ENCODE data around the gene LIG4. TPM values are rescaled to one million over a fixed set of nuclear protein-coding genes. Genes with fewer than 3 reads are reported as not detected.

Gene LIG4
- total RNA-seq (2014; rRNA removed; shearing (Covaris generic)) (7.2 and 8.8 TPM in 2 replicates), polyA plus RNA-seq (2016; fragmentation: Nextera tagmentation; extraction: Ambion mirVana) (4.8 and 4.9 TPM in 2 replicates)

- H3K4me1 ChIP-seq (ENCODE audit: insufficient read depth) = peaks cover 40% of the 10 kb centered on the region
- no peaks in the 10 kb centered on the region for H3K9me3 ChIP-seq (ENCODE audit: low read depth)
- H3K4me2 ChIP-seq (ENCODE audit: unreplicated experiment) = peak within 1 kb of the TSS; percentile 99
- H3K27me3 ChIP-seq (replicated peaks; ENCODE audit: insufficient read depth) = no peaks in the 10 kb centered on the region
- in situ Hi-C loops (cut with MboI) = no loop called here
- H3K79me2 ChIP-seq (ENCODE audit: insufficient read depth) = peaks cover 42% of the 10 kb centered on the region
- H3K9ac ChIP-seq = peak within 1 kb of the TSS; percentile 72
- H3K9me2 ChIP-seq (ENCODE audit: insufficient read depth) = no peaks in the 10 kb centered on the region
- H3F3A ChIP-seq (ENCODE audit: insufficient read depth) = peaks cover 10% of the 10 kb centered on the region
- DNase-seq = peak; percentile 96
- H3K36me3 ChIP-seq (ENCODE audit: low read depth) = peaks cover 6% of the 10 kb centered on the region
- H3K4me3 ChIP-seq = peak within 1 kb of the TSS; percentile 77
- TF ChIP-seq EZH2phosphoT487 (IDR thresholded peaks at IDR 0.05; ENCODE audit: insufficient read depth, low read depth) (no peak), EZH2 (IDR thresholded peaks at IDR 0.05; ENCODE audit: insufficient read depth, poor library complexity, severe bottlenecking) (no peak)
- no peaks in the 10 kb centered on the region for H4K20me1 ChIP-seq (ENCODE audit: insufficient read depth)
- peak within 1 kb of the TSS; percentile 98 for H2AFZ ChIP-seq
- WGBS, 2 experiments (ENCODE audit: low coverage in 1 of 2, low lambda C conversion rate in 2 of 2, missing lambda C conversion rate in 2 of 2) = 1% methylated on average over 17 to 22 of the region's 26 CpGs
- peak within 1 kb of the TSS; percentile 31 for H3K27ac ChIP-seq
Observed at GRCh38 chr13:108215436-108215835, at the start of gene LIG4. Gene LIG4 (minus strand): TSS chr13:108215536. CDS start chr13:108211268, 4,268 bp downstream.

- no peak overlapping the region for H3K4me3 ChIP-seq
- H3K27me3 ChIP-seq (replicated peaks; ENCODE audit: insufficient read depth) = no peaks in the 10 kb centered on the region
- H3K4me2 ChIP-seq (ENCODE audit: unreplicated experiment) = no peak overlapping the region
- H3K4me1 ChIP-seq (ENCODE audit: insufficient read depth) = no peaks in the 10 kb centered on the region
- no peaks in the 10 kb centered on the region for H4K20me1 ChIP-seq (ENCODE audit: insufficient read depth)
- no peaks in the 10 kb centered on the region; the same call in 1 of the 2 replicates for H3K9me2 ChIP-seq (ENCODE audit: insufficient read depth)
- H3K36me3 ChIP-seq (ENCODE audit: low read depth) = no peaks in the 10 kb centered on the region
- no peak overlapping the region for H3K9ac ChIP-seq
- H3F3A ChIP-seq (ENCODE audit: insufficient read depth) = no peaks in the 10 kb centered on the region
- DNase-seq = no peak
- no peak for TF ChIP-seq EZH2 (IDR thresholded peaks at IDR 0.05; ENCODE audit: insufficient read depth, poor library complexity, severe bottlenecking)
- no peak for TF ChIP-seq EZH2phosphoT487 (IDR thresholded peaks at IDR 0.05; ENCODE audit: insufficient read depth, low read depth)
- H2AFZ ChIP-seq = no peak overlapping the region
- no peak overlapping the region for H3K27ac ChIP-seq
- in situ Hi-C loops (cut with MboI) = no loop called here
- H3K9me3 ChIP-seq (ENCODE audit: low read depth) = no peaks in the 10 kb centered on the region
- 83% methylated on average over 9 of the region's 9 CpGs for WGBS, 2 experiments (ENCODE audit: low coverage in 1 of 2, low lambda C conversion rate in 2 of 2, missing lambda C conversion rate in 2 of 2)
- no peaks in the 10 kb centered on the region for H3K79me2 ChIP-seq (ENCODE audit: insufficient read depth)
Observed at GRCh38 chr13:108263621-108264355, 48.5 kb upstream of the LIG4 start.

GRCh38 chr13:108257248-108257647 lies 41.9 kb upstream of the LIG4 start:
- in situ Hi-C loops (cut with MboI) = no loop called here
- Histone ChIP-seq H3K9me3 (ENCODE audit: low read depth) (no peaks in the 10 kb centered on the region), H2AFZ (no peak overlapping the region), H3K9ac (no peak overlapping the region), H3K27ac (no peak overlapping the region), H3K9me2 (ENCODE audit: insufficient read depth) (no peaks in the 10 kb centered on the region; the same call in 1 of the 2 replicates), H3K4me3 (no peak overlapping the region), H3F3A (ENCODE audit: insufficient read depth) (no peaks in the 10 kb centered on the region), H4K20me1 (ENCODE audit: insufficient read depth) (no peaks in the 10 kb centered on the region), H3K4me2 (ENCODE audit: unreplicated experiment) (no peak overlapping the region), H3K4me1 (ENCODE audit: insufficient read depth) (no peaks in the 10 kb centered on the region), H3K27me3 (replicated peaks; ENCODE audit: insufficient read depth) (no peaks in the 10 kb centered on the region), H3K79me2 (ENCODE audit: insufficient read depth) (no peaks in the 10 kb centered on the region), H3K36me3 (ENCODE audit: low read depth) (no peaks in the 10 kb centered on the region)
- WGBS, 2 experiments (ENCODE audit: low coverage in 1 of 2, low lambda C conversion rate in 2 of 2, missing lambda C conversion rate in 2 of 2) = 52 to 53% methylated on average over 2 of the region's 2 CpGs
- no peak for DNase-seq
- TF ChIP-seq EZH2phosphoT487 (IDR thresholded peaks at IDR 0.05; ENCODE audit: insufficient read depth, low read depth) (no peak), EZH2 (IDR thresholded peaks at IDR 0.05; ENCODE audit: insufficient read depth, poor library complexity, severe bottlenecking) (no peak)

- DNase-seq = no peak
- Histone ChIP-seq H3F3A (ENCODE audit: insufficient read depth) (no peaks in the 10 kb centered on the region), H3K9me2 (ENCODE audit: insufficient read depth) (no peaks in the 10 kb centered on the region), H3K27me3 (replicated peaks; ENCODE audit: insufficient read depth) (no peaks in the 10 kb centered on the region), H3K79me2 (ENCODE audit: insufficient read depth) (no peaks in the 10 kb centered on the region), H3K4me2 (ENCODE audit: unreplicated experiment) (no peak overlapping the region), H4K20me1 (ENCODE audit: insufficient read depth) (no peaks in the 10 kb centered on the region), H3K4me1 (ENCODE audit: insufficient read depth) (no peaks in the 10 kb centered on the region), H2AFZ (no peak overlapping the region), H3K4me3 (no peak overlapping the region), H3K9me3 (ENCODE audit: low read depth) (no peaks in the 10 kb centered on the region), H3K27ac (no peak overlapping the region), H3K9ac (no peak overlapping the region), H3K36me3 (ENCODE audit: low read depth) (0 out of 2 replicates have a peak, but pooled peaks cover 3% of the 10 kb centered on the region)
- WGBS, 2 experiments (ENCODE audit: low coverage in 1 of 2, low lambda C conversion rate in 2 of 2, missing lambda C conversion rate in 2 of 2) = 69 to 72% methylated on average over 4 of the region's 4 CpGs
- in situ Hi-C loops (cut with MboI) = no loop called here
- TF ChIP-seq EZH2phosphoT487 (IDR thresholded peaks at IDR 0.05; ENCODE audit: insufficient read depth, low read depth) = no peak
- TF ChIP-seq EZH2 (IDR thresholded peaks at IDR 0.05; ENCODE audit: insufficient read depth, poor library complexity, severe bottlenecking) = no peak
Observed at GRCh38 chr13:108249150-108249549, 33.8 kb upstream of the LIG4 start.

All from GM23248 (cell line).